Common myeloid progenitor, CD34-positive (primary cell): Measurements from ENCODE around the gene NELL1.

Source experiments
- CTCF ChIA-PET: fragments of 350-600 bp; sonication (Branson Sonifier 250); formaldehyde crosslinking; loops from one replicate; lab custom pipeline; 2021; ENCODE audit warnings: antibody characterized with exemption; lab: Charles Lee
- POLR2A ChIA-PET: fragments of 350-600 bp; sonication (Branson Sonifier 250); formaldehyde crosslinking; loops from one replicate; lab custom pipeline; 2021; ENCODE audit warnings: antibody characterized with exemption; lab: Charles Lee
- DNase-seq, 3 donors: peaks; one replicate each; pipeline versions ENCODE4 v3.0.0 to v3.0.0-alpha.2; 2013
- H3K27ac ChIP-seq, 2 experiments: 1 replicate in 1 of 2; 2 replicates in 1 of 2; pipeline ENCODE4 v1.7.0; 2013; ENCODE audit warnings: inconsistent platforms in 2 of 2, low read length in 2 of 2, mild to moderate bottlenecking in 2 of 2, low read depth in 1 of 2, moderate library complexity in 1 of 2; ENCODE audit not compliant: severe bottlenecking in 2 of 2, insufficient read depth in 1 of 2, poor library complexity in 1 of 2
- H3K27me3 ChIP-seq, 5 experiments: replicated peaks in 2 of 5; 1 replicate in 3 of 5; 2 replicates in 2 of 5; pipeline versions ENCODE4 v1.6.1 to v1.7.0; 2013; ENCODE audit warnings: low read length in 4 of 5, mild to moderate bottlenecking in 2 of 5, moderate library complexity in 2 of 5, inconsistent platforms in 1 of 5; ENCODE audit not compliant: insufficient read depth in 5 of 5, control insufficient read depth in 4 of 5
- H3K36me3 ChIP-seq, 4 experiments: 1 replicate in 2 of 4; 2 replicates in 2 of 4; pipeline versions ENCODE4 v1.6.1 to v1.7.0; 2013; ENCODE audit warnings: low read length in 3 of 4, control low read depth in 1 of 4, mild to moderate bottlenecking in 1 of 4; ENCODE audit not compliant: control insufficient read depth in 4 of 4, insufficient read depth in 4 of 4
- H3K4me1 ChIP-seq, 4 experiments: 1 replicate in 3 of 4; 2 replicates in 1 of 4; pipeline versions ENCODE4 v1.6.1 to v1.7.1; 2013; ENCODE audit warnings: low read length in 3 of 4, mild to moderate bottlenecking in 3 of 4, control low read depth in 1 of 4, inconsistent platforms in 1 of 4, moderate library complexity in 1 of 4; ENCODE audit not compliant: control insufficient read depth in 4 of 4, insufficient read depth in 4 of 4; ENCODE audit errors: control extremely low read depth in 1 of 4
- H3K4me3 ChIP-seq, 7 experiments: 1 replicate in 4 of 7; 2 replicates in 3 of 7; pipeline versions ENCODE4 v1.5.1 to v1.7.0; 2013; ENCODE audit warnings: mild to moderate bottlenecking in 7 of 7, low read length in 6 of 7, moderate library complexity in 6 of 7, inconsistent platforms in 2 of 7, low read depth in 2 of 7, control low read depth in 1 of 7; ENCODE audit not compliant: insufficient read depth in 4 of 7, control insufficient read depth in 1 of 7; ENCODE audit errors: extremely low read depth in 1 of 7
- H3K9me3 ChIP-seq, 5 experiments: 1 replicate in 4 of 5; 2 replicates in 1 of 5; pipeline versions ENCODE4 v1.6.1 to v1.7.1; 2013; ENCODE audit warnings: low read length in 4 of 5, mild to moderate bottlenecking in 2 of 5, inconsistent platforms in 1 of 5, low read depth in 1 of 5, moderate library complexity in 1 of 5; ENCODE audit not compliant: control insufficient read depth in 4 of 5, insufficient read depth in 2 of 5; ENCODE audit errors: control extremely low read depth in 1 of 5
- WGBS: methylation state at CpG from one replicate; pipeline ENCODE4 v1.1.5; 2013; ENCODE audit not compliant: insufficient coverage; 5-methylcytosine and 5-hydroxymethylcytosine counted together

Gene NELL1

GRCh38 chr11:21614961-21615360 is 945.6 kb downstream of the NELL1 start:
- no peaks in the 10 kb centered on the region for H3K9me3 ChIP-seq
- H3K36me3 ChIP-seq: no peaks in the 10 kb centered on the region
- H3K4me3 ChIP-seq: no peak overlapping the region
- ChIA-PET POLR2A (no interaction called here), CTCF (interaction anchor here (1.1 kb wide), 1 partner anchor 33 kb away, joined by 3 read pairs; no protein-coding TSS in a partner anchor)
- DNase-seq: no peak
- peaks cover 4 to 37% (median 7%) of the 10 kb centered on the region in 4 experiments for H3K4me1 ChIP-seq
- 100% methylated on average over 1 of the region's 5 CpGs for WGBS
- H3K27me3 ChIP-seq: no peaks in the 10 kb centered on the region
- H3K27ac ChIP-seq: no peak overlapping the region

GRCh38 chr11:21615955-21616371 is 946.6 kb downstream of the NELL1 start:
- 95% methylated on average over 3 of the region's 3 CpGs for WGBS
- CTCF ChIA-PET: interaction anchor here (1.1 kb wide), 1 partner anchor 9 kb away, joined by 3 read pairs; no protein-coding TSS in a partner anchor
- POLR2A ChIA-PET: no interaction called here
- H3K36me3 ChIP-seq: no peaks in the 10 kb centered on the region
- peaks cover 4 to 34% (median 7%) of the 10 kb centered on the region in 4 experiments for H3K4me1 ChIP-seq
- DNase-seq: no peak
- H3K27ac ChIP-seq: no peak overlapping the region
- H3K27me3 ChIP-seq: no peaks in the 10 kb centered on the region
- no peaks in the 10 kb centered on the region for H3K9me3 ChIP-seq
- no peak overlapping the region for H3K4me3 ChIP-seq

- Histone ChIP-seq H3K27me3 (no peaks in the 10 kb centered on the region), H3K4me1 (peaks cover 4 to 19% (median 12%) of the 10 kb centered on the region in 4 experiments), H3K27ac (no peak overlapping the region), H3K36me3 (no peaks in the 10 kb centered on the region), H3K4me3 (no peak overlapping the region), H3K9me3 (no peaks in the 10 kb centered on the region)
- DNase-seq: no peak
- CTCF ChIA-PET: no interaction called here
- POLR2A ChIA-PET: no interaction called here
- 100% methylated on average over 1 of the region's 1 CpG for WGBS
These were observed 953.2 kb downstream of the NELL1 start for GRCh38 chr11:21622566-21622965.

DNA sequence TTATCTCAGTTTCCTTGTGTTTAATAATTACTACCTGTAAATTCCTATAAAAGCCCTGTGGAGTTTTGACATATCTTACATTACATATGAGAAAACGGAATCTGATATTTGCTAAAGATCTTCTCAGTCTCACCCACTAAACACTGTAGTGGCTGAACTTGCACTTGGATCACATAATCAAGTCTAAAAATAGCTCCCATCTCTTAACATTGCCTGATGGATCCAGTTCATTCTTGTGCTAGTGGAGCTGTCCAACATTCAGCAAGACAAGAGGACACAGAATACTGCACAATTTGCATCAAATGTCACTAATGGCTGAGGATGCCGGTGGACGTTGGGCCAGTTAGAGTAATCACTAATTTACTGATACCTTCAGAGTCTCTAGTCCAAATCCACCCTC is 953.6 kb downstream of the NELL1 start:
- ChIA-PET CTCF (interaction anchor here (0.6 kb wide), 1 partner anchor 1821 kb away, joined by 3 read pairs; no protein-coding TSS in a partner anchor), POLR2A (no interaction called here)
- no peak overlapping the region for H3K27ac ChIP-seq
- H3K4me1 ChIP-seq: peaks cover 4 to 19% (median 12%) of the 10 kb centered on the region in 4 experiments
- H3K9me3 ChIP-seq: no peaks in the 10 kb centered on the region
- DNase-seq: peak in 1 of 3 donors; percentile 26
- H3K36me3 ChIP-seq: no peaks in the 10 kb centered on the region
- WGBS: 100% methylated on average over 3 of the region's 3 CpGs
- no peak overlapping the region for H3K4me3 ChIP-seq
- no peaks in the 10 kb centered on the region for H3K27me3 ChIP-seq
